Liver (tissue), 9 donors: ENCODE measurements around the gene JAZF1. TPM values are rescaled to one million over a fixed set of nuclear protein-coding genes. Genes with fewer than 3 reads are reported as not detected.

Experiments used
- DNase-seq: peaks from one replicate; pipeline ENCODE4 v3.0.0-alpha.2; 2017; ENCODE audit warnings: low spot score
- H3K27ac ChIP-seq, 2 donors: one replicate each; pipeline ENCODE4 v1.7.0; 2013; ENCODE audit warnings: inconsistent platforms in 2 of 2, low read length in 2 of 2, control low read depth in 1 of 2, low read depth in 1 of 2, mild to moderate bottlenecking in 1 of 2
- H3K27me3 ChIP-seq, 4 donors: one replicate each; pipeline versions ENCODE4 v1.6.1 to v1.7.0; 2013; ENCODE audit warnings: low read length in 3 of 4, inconsistent platforms in 1 of 4, mild to moderate bottlenecking in 1 of 4, moderate library complexity in 1 of 4; ENCODE audit not compliant: control insufficient read depth in 4 of 4, insufficient read depth in 4 of 4
- H3K36me3 ChIP-seq, 4 donors: one replicate each; pipeline versions ENCODE4 v1.6.1 to v1.7.0; 2013; ENCODE audit warnings: low read length in 3 of 4, mild to moderate bottlenecking in 3 of 4, low read depth in 1 of 4, moderate library complexity in 1 of 4; ENCODE audit not compliant: control insufficient read depth in 4 of 4, insufficient read depth in 3 of 4
- H3K4me1 ChIP-seq, 4 donors: one replicate each; pipeline versions ENCODE4 v1.6.1 to v1.7.0; 2013; ENCODE audit warnings: low read length in 3 of 4, mild to moderate bottlenecking in 3 of 4, moderate library complexity in 1 of 4; ENCODE audit not compliant: control insufficient read depth in 4 of 4, insufficient read depth in 4 of 4
- H3K4me3 ChIP-seq, 3 donors: one replicate each; pipeline versions ENCODE4 v1.6.1 to v1.7.0; 2013; ENCODE audit warnings: low read length in 3 of 3, control low read depth in 1 of 3, low read depth in 1 of 3, mild to moderate bottlenecking in 1 of 3
- H3K9ac ChIP-seq, 2 donors: one replicate each; pipeline ENCODE4 v1.7.0; 2013; ENCODE audit warnings: low read length in 2 of 2, mild to moderate bottlenecking in 2 of 2, moderate library complexity in 2 of 2, control low read depth in 1 of 2, low read depth in 1 of 2
- H3K9me3 ChIP-seq, 4 donors: one replicate each; pipeline versions ENCODE4 v1.6.1 to v1.7.0; 2013; ENCODE audit warnings: low read length in 3 of 4; ENCODE audit not compliant: control insufficient read depth in 4 of 4
- ATF3 ChIP-seq: IDR thresholded peaks from 2 replicates; pipeline ENCODE4 v1.6.1; 2016; ENCODE audit warnings: antibody characterized with exemption
- CTCF ChIP-seq: fragments of 150-350 bp; IDR thresholded peaks from 2 replicates; pipeline ENCODE4 v1.5.1; 2017; ENCODE audit warnings: improper control_type of control experiment, low read depth, low read length; ENCODE audit not compliant: missing input control
- EGR1 ChIP-seq, 2 donors: IDR thresholded peaks; 2 replicates each; pipeline ENCODE4 v1.6.1; 2016 to 2018; ENCODE audit warnings: antibody characterized with exemption in 2 of 2, low read depth in 2 of 2
- FOXA1 ChIP-seq: IDR thresholded peaks from 2 replicates; pipeline ENCODE4 v1.6.1; 2016; ENCODE audit warnings: antibody characterized with exemption
- FOXA2 ChIP-seq: IDR thresholded peaks from 2 replicates; pipeline ENCODE4 v1.6.1; 2016; ENCODE audit warnings: antibody characterized with exemption
- HNF4A ChIP-seq, 2 donors: conservative IDR thresholded peaks; 2 replicates each; pipeline ENCODE4 v1.6.1; 2016; ENCODE audit warnings: antibody characterized with exemption in 2 of 2, mild to moderate bottlenecking in 2 of 2
- HNF4G ChIP-seq: IDR thresholded peaks from 2 replicates; pipeline ENCODE4 v1.6.1; 2016; ENCODE audit warnings: antibody characterized with exemption
- JUND ChIP-seq, 2 donors: IDR thresholded peaks; 2 replicates each; pipeline ENCODE4 v1.6.1; 2016; ENCODE audit warnings: antibody characterized with exemption in 2 of 2
- MAX ChIP-seq: IDR thresholded peaks from 2 replicates; pipeline ENCODE4 v1.6.1; 2016; ENCODE audit warnings: antibody characterized with exemption
- NR2F2 ChIP-seq: IDR thresholded peaks from 2 replicates; pipeline ENCODE4 v1.6.1; 2016; ENCODE audit warnings: antibody characterized with exemption
- RAD21 ChIP-seq, 2 donors: IDR thresholded peaks; 2 replicates each; pipeline ENCODE4 v1.6.1; 2016; ENCODE audit warnings: antibody characterized with exemption in 2 of 2, mild to moderate bottlenecking in 2 of 2
- RXRA ChIP-seq, 2 donors: IDR thresholded peaks; 2 replicates each; pipeline ENCODE4 v1.6.1; 2017 to 2018; ENCODE audit warnings: antibody characterized with exemption in 2 of 2, mild to moderate bottlenecking in 1 of 2
- TAF1 ChIP-seq: conservative IDR thresholded peaks from 2 replicates; pipeline ENCODE4 v1.6.1; 2016; ENCODE audit warnings: antibody characterized with exemption, mild to moderate bottlenecking
- YY1 ChIP-seq: IDR thresholded peaks from 2 replicates; pipeline ENCODE4 v1.6.1; 2016; ENCODE audit warnings: antibody characterized with exemption, mild to moderate bottlenecking
- WGBS: extraction: QIAGEN DNeasy Blood & Tissue Kit; methylation state at CpG from one replicate; pipeline ENCODE4 v1.1.7; 2013; 5-methylcytosine and 5-hydroxymethylcytosine counted together
- polyA plus RNA-seq, 2 donors: library from polyadenylated mRNA; stranded (reverse) in 1 of 2; unstranded in 1 of 2; fragments of 200-250 nt in 1 of 2; fragments of >200 nt in 1 of 2; fragmentation: Nextera tagmentation in 1 of 2; extraction: Ambion mirVana in 1 of 2; gene quantifications; one replicate each; pipeline versions ENCODE4 v1.2.1 to v1.2.3, GENCODE V29; 2013 to 2015
- total RNA-seq, 2 donors: library from RNA; depleted of rRNA; stranded (reverse); fragments of >200 nt; gene quantifications; one replicate each; pipeline ENCODE4 v1.2.3, GENCODE V29; 2014
- TF ChIP-seq, protein P1 (sequence below): IDR thresholded peaks from 2 replicates; pipeline ENCODE4 v1.6.1; 2016; ENCODE audit warnings: antibody characterized with exemption, mild to moderate bottlenecking
- TF ChIP-seq, protein P2 (sequence below): IDR thresholded peaks from 2 replicates; pipeline ENCODE4 v1.6.1; 2016; ENCODE audit warnings: antibody characterized with exemption
- donor health status: healthy.
- donor health status: healthy.
- donor health status: healthy.
- donor health status: healthy.
- donor health status: healthy.

JAZF1 gene
- total and polyA plus RNA-seq, 4 donors: 2.7 to 17.8 (median 4.0) TPM

DNA sequence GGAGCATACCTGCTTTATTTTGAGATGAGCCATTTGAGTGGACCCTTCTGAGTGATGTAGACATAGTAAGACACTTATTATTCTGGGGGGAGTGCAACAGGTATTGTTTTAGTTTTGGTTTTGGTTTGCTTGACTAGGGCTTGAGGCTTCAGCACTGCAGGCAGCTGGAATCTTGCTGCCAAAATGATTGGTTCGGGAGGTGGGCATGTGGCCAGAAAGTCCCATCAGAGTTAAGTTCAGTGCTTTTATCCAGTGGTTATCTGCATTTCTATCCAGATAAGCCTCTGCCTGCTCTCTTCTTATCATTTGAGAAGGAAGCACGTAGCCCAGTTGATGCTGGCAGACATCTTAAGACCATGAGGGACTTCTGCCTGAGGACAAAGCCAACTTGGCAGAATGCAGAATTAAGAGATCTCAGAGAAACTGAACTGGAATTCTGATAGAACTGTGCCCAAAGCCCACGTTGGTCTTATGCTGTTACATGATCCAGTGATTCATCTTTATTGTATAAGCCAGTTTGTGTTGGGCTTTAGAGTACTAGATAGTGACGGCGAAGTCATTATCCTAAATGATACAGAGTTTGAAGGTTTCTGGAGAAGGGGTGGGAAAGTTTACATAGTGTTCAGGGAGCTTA lies 9.6 kb upstream of the JAZF1 start:
- H3K27me3 ChIP-seq: no peaks in the 10 kb centered on the region
- DNase-seq: no peak
- 76% methylated on average over 5 of the region's 5 CpGs for WGBS
- H3K27ac ChIP-seq: no peak overlapping the region
- no peak for TF ChIP-seq FOXA1
- no peaks in the 10 kb centered on the region for H3K4me1 ChIP-seq
- H3K4me3 ChIP-seq: no peak overlapping the region
- H3K9me3 ChIP-seq: no peaks in the 10 kb centered on the region
- no peak overlapping the region for H3K9ac ChIP-seq
- H3K36me3 ChIP-seq: no peaks in the 10 kb centered on the region

DNA sequence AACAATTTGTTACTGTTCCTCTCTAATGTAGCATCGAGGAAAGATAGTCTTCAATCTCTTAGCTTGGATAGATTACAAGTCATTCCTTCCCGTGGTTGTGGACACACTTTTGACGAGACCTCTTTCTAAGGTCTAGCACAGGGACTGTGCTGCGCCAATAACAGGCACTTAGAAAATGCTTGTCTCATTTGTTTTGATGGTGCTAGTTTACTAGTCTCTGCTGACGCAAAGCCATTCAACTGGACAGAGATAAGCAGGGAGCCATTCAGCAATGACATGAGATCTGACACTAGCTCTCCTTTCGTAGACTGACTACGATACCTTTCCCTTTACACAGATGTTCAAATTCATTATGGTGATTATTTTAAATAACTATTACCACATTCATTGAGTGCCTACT lies 6.4 kb upstream of the JAZF1 start:
- Histone ChIP-seq H3K27ac (no peak overlapping the region), H3K27me3 (no peaks in the 10 kb centered on the region), H3K9me3 (no peaks in the 10 kb centered on the region), H3K9ac (no peak overlapping the region), H3K4me1 (peaks cover 0 to 6% (median 2%) of the 10 kb centered on the region in 4 donors), H3K4me3 (no peak overlapping the region), H3K36me3 (no peaks in the 10 kb centered on the region)
- DNase-seq: no peak
- WGBS: 96% methylated on average over 7 of the region's 7 CpGs
- TF ChIP-seq JUND (IDR thresholded peaks at IDR 0.05): no peak
- TF ChIP-seq EGR1 (IDR thresholded peaks at IDR 0.05; ENCODE audit: low read depth in 2 of 2): no peak
- TF ChIP-seq HNF4G: no peak
- TF ChIP-seq RAD21 (IDR thresholded peaks at IDR 0.05): no peak
- no peak for TF ChIP-seq RXRA (IDR thresholded peaks at IDR 0.05)
- no peak for TF ChIP-seq CTCF
- TF ChIP-seq ATF3: no peak
- TF ChIP-seq FOXA1: no peak
- TF ChIP-seq HNF4A (conservative IDR thresholded peaks at IDR 0.05): no peak
- TF ChIP-seq FOXA2: no peak
- TF ChIP-seq, protein P1, sequence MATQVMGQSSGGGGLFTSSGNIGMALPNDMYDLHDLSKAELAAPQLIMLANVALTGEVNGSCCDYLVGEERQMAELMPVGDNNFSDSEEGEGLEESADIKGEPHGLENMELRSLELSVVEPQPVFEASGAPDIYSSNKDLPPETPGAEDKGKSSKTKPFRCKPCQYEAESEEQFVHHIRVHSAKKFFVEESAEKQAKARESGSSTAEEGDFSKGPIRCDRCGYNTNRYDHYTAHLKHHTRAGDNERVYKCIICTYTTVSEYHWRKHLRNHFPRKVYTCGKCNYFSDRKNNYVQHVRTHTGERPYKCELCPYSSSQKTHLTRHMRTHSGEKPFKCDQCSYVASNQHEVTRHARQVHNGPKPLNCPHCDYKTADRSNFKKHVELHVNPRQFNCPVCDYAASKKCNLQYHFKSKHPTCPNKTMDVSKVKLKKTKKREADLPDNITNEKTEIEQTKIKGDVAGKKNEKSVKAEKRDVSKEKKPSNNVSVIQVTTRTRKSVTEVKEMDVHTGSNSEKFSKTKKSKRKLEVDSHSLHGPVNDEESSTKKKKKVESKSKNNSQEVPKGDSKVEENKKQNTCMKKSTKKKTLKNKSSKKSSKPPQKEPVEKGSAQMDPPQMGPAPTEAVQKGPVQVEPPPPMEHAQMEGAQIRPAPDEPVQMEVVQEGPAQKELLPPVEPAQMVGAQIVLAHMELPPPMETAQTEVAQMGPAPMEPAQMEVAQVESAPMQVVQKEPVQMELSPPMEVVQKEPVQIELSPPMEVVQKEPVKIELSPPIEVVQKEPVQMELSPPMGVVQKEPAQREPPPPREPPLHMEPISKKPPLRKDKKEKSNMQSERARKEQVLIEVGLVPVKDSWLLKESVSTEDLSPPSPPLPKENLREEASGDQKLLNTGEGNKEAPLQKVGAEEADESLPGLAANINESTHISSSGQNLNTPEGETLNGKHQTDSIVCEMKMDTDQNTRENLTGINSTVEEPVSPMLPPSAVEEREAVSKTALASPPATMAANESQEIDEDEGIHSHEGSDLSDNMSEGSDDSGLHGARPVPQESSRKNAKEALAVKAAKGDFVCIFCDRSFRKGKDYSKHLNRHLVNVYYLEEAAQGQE: no peak
- no peak for TF ChIP-seq YY1
- TF ChIP-seq, protein P2, sequence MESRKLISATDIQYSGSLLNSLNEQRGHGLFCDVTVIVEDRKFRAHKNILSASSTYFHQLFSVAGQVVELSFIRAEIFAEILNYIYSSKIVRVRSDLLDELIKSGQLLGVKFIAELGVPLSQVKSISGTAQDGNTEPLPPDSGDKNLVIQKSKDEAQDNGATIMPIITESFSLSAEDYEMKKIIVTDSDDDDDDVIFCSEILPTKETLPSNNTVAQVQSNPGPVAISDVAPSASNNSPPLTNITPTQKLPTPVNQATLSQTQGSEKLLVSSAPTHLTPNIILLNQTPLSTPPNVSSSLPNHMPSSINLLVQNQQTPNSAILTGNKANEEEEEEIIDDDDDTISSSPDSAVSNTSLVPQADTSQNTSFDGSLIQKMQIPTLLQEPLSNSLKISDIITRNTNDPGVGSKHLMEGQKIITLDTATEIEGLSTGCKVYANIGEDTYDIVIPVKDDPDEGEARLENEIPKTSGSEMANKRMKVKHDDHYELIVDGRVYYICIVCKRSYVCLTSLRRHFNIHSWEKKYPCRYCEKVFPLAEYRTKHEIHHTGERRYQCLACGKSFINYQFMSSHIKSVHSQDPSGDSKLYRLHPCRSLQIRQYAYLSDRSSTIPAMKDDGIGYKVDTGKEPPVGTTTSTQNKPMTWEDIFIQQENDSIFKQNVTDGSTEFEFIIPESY: no peak
- TF ChIP-seq MAX: no peak
- no peak for TF ChIP-seq NR2F2
- no peak for TF ChIP-seq TAF1
